ENCODE data around the gene BDKRB1.

BDKRB1 gene

GRCh38 chr14:96275177-96276112 lies 19.4 kb downstream of the BDKRB1 start:
- no peak for TF ChIP-seq REST (IDR thresholded peaks at IDR 0.05; ENCODE audit: insufficient read depth in 1 of 2, low read depth in 2 of 2, low read length in 2 of 2)
- TF ChIP-seq FOXP2 (optimal IDR thresholded peaks at IDR 0.05; ENCODE audit: borderline replicate concordance, extremely low read depth, extremely low read length, insufficient read depth): no peak
- no peak for TF ChIP-seq TAF1 (IDR thresholded peaks at IDR 0.05; ENCODE audit: borderline replicate concordance, insufficient read depth, low read length)
- no peak for TF ChIP-seq POLR2AphosphoS5 (IDR thresholded peaks at IDR 0.05; ENCODE audit: low read depth, low read length)
- no peak for TF ChIP-seq SIN3A (IDR thresholded peaks at IDR 0.05; ENCODE audit: borderline replicate concordance, insufficient read depth, low read length)

GRCh38 chr14:96277890-96278289 lies 21.9 kb downstream of the BDKRB1 start:
- no peak for TF ChIP-seq TAF1 (IDR thresholded peaks at IDR 0.05; ENCODE audit: borderline replicate concordance, insufficient read depth, low read length)
- TF ChIP-seq SIN3A (IDR thresholded peaks at IDR 0.05; ENCODE audit: borderline replicate concordance, insufficient read depth, low read length): no peak
- TF ChIP-seq FOXP2 (optimal IDR thresholded peaks at IDR 0.05; ENCODE audit: borderline replicate concordance, extremely low read depth, extremely low read length, insufficient read depth): no peak
- no peak for TF ChIP-seq POLR2AphosphoS5 (IDR thresholded peaks at IDR 0.05; ENCODE audit: low read depth, low read length)
- no peak for TF ChIP-seq REST (IDR thresholded peaks at IDR 0.05; ENCODE audit: insufficient read depth in 1 of 2, low read depth in 2 of 2, low read length in 2 of 2)

GRCh38 chr14:96279564-96279963 lies 23.6 kb downstream of the BDKRB1 start:
- TF ChIP-seq SIN3A (IDR thresholded peaks at IDR 0.05; ENCODE audit: borderline replicate concordance, insufficient read depth, low read length) (no peak), TAF1 (IDR thresholded peaks at IDR 0.05; ENCODE audit: borderline replicate concordance, insufficient read depth, low read length) (no peak), REST (IDR thresholded peaks at IDR 0.05; ENCODE audit: insufficient read depth in 1 of 2, low read depth in 2 of 2, low read length in 2 of 2) (no peak), FOXP2 (optimal IDR thresholded peaks at IDR 0.05; ENCODE audit: borderline replicate concordance, extremely low read depth, extremely low read length, insufficient read depth) (no peak), POLR2AphosphoS5 (IDR thresholded peaks at IDR 0.05; ENCODE audit: low read depth, low read length) (no peak)

- TF ChIP-seq FOXP2 (optimal IDR thresholded peaks at IDR 0.05; ENCODE audit: borderline replicate concordance, extremely low read depth, extremely low read length, insufficient read depth) (no peak), REST (IDR thresholded peaks at IDR 0.05; ENCODE audit: insufficient read depth in 1 of 2, low read depth in 2 of 2, low read length in 2 of 2) (no peak), POLR2AphosphoS5 (IDR thresholded peaks at IDR 0.05; ENCODE audit: low read depth, low read length) (no peak), SIN3A (IDR thresholded peaks at IDR 0.05; ENCODE audit: borderline replicate concordance, insufficient read depth, low read length) (no peak), TAF1 (IDR thresholded peaks at IDR 0.05; ENCODE audit: borderline replicate concordance, insufficient read depth, low read length) (no peak)
These were observed 24.1 kb downstream of the BDKRB1 start for GRCh38 chr14:96280104-96280503.

All from PFSK-1 (cell line).